Measurements from ENCODE around the gene CES2.

DNA sequence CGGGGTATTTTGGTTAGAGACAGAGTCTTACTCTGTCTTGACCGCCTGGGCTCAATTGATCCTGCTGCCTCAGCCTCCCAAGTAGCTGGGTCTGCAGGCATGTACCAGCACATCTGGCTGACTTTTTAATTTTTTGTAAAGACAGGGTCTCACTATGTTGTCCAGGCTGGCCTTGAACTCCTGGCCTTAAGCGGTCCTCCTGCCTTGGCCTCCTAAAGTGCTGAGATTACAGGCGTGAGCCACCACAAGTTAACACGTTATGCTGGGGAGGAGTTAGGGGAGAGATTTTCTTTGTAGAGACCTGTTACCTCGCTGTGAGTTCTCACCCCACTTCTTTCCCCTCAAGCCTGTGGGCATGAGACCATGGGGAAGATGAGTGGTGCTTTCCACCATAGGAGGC lies 51.2 kb downstream of the CES2 start:
- TF ChIP-seq, protein P1, sequence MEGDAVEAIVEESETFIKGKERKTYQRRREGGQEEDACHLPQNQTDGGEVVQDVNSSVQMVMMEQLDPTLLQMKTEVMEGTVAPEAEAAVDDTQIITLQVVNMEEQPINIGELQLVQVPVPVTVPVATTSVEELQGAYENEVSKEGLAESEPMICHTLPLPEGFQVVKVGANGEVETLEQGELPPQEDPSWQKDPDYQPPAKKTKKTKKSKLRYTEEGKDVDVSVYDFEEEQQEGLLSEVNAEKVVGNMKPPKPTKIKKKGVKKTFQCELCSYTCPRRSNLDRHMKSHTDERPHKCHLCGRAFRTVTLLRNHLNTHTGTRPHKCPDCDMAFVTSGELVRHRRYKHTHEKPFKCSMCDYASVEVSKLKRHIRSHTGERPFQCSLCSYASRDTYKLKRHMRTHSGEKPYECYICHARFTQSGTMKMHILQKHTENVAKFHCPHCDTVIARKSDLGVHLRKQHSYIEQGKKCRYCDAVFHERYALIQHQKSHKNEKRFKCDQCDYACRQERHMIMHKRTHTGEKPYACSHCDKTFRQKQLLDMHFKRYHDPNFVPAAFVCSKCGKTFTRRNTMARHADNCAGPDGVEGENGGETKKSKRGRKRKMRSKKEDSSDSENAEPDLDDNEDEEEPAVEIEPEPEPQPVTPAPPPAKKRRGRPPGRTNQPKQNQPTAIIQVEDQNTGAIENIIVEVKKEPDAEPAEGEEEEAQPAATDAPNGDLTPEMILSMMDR (conservative IDR thresholded peaks at IDR 0.05 in 1 of 2, IDR thresholded peaks at IDR 0.05 in 1 of 2; ENCODE audit: extremely low read depth in 1 of 2, insufficient read depth in 1 of 2, low read depth in 1 of 2, low read length in 2 of 2), result no peak
- no peak for TF ChIP-seq EZH2 (IDR thresholded peaks at IDR 0.05; ENCODE audit: borderline replicate concordance, low read length)
